AG10803 (cell line): ENCODE measurements around the gene FIGNL2.

Experiments
- DNase-seq: peaks from one replicate; pipeline ENCODE4 v3.0.0; 2010; ENCODE audit warnings: low read depth
- H3K4me3 ChIP-seq: 2 replicates; pipeline ENCODE4 v1.5.1; 2011; ENCODE audit warnings: mild to moderate bottlenecking, low read length, control low read depth
- CTCF ChIP-seq: conservative IDR thresholded peaks from 2 replicates; pipeline ENCODE4 v1.5.1; 2011; ENCODE audit warnings: mild to moderate bottlenecking, low read length, control low read depth, inconsistent platforms

Gene FIGNL2

GRCh38 chr12:51846271-51846691, 2.2 kb downstream of the FIGNL2 start:
- TF ChIP-seq CTCF: no peak
- no peak for DNase-seq
- no peak overlapping the region for H3K4me3 ChIP-seq

- H3K4me3 ChIP-seq: no peak overlapping the region
- no peak for TF ChIP-seq CTCF
- no peak for DNase-seq
Observed at GRCh38 chr12:51845482-51845881, 3.0 kb downstream of the FIGNL2 start.

GRCh38 chr12:51844854-51845253, 3.7 kb downstream of the FIGNL2 start:
- DNase-seq: no peak
- no peak overlapping the region for H3K4me3 ChIP-seq
- TF ChIP-seq CTCF: no peak

- DNase-seq: no peak
- TF ChIP-seq CTCF: no peak
- H3K4me3 ChIP-seq: no peak overlapping the region
Observed at GRCh38 chr12:51841727-51842126, 6.8 kb downstream of the FIGNL2 start.

GRCh38 chr12:51840966-51841365, 7.6 kb downstream of the FIGNL2 start:
- TF ChIP-seq CTCF: no peak
- DNase-seq: no peak
- no peak overlapping the region for H3K4me3 ChIP-seq

- no peak for TF ChIP-seq CTCF
- no peak overlapping the region for H3K4me3 ChIP-seq
Observed at GRCh38 chr12:51839310-51839947, 9.1 kb downstream of the FIGNL2 start.

GRCh38 chr12:51838762-51839161, 9.8 kb downstream of the FIGNL2 start:
- H3K4me3 ChIP-seq: no peak overlapping the region
- TF ChIP-seq CTCF: no peak
- no peak for DNase-seq

More at GRCh38 chr12:51839310-51839947, 9.1 kb downstream of the FIGNL2 start:
- DNase-seq: no peak
